ENCODE measurements around the gene NOTCH1.
"Not testable (repeated sequence)": the region's sequence is repeated elsewhere in the genome, so short reads cannot be mapped to it uniquely, and the experiment has no call there.

NOTCH1 gene

GRCh38 chr9:136578915-136579649 is 33.2 kb upstream of the NOTCH1 start:
- no peak for DNase-seq (ENCODE audit: low read depth in 3 of 3)

- no peak for DNase-seq (ENCODE audit: low read depth in 3 of 3)
These were observed 32.7 kb upstream of the NOTCH1 start for GRCh38 chr9:136578626-136578914.

- DNase-seq (ENCODE audit: low read depth in 3 of 3): no peak
These were observed 32.2 kb upstream of the NOTCH1 start for GRCh38 chr9:136577941-136578625.

- DNase-seq (ENCODE audit: low read depth in 3 of 3): no peak
These were observed 30.4 kb upstream of the NOTCH1 start for GRCh38 chr9:136576269-136576626.

- no peak for DNase-seq (ENCODE audit: low read depth in 3 of 3)
These were observed 29.9 kb upstream of the NOTCH1 start for GRCh38 chr9:136575626-136576268.

GRCh38 chr9:136574606-136575005 is 28.8 kb upstream of the NOTCH1 start:
- not testable (repeated sequence) for DNase-seq (ENCODE audit: low read depth in 3 of 3)

GRCh38 chr9:136572828-136573625 is 27.2 kb upstream of the NOTCH1 start:
- no peak for DNase-seq (ENCODE audit: low read depth in 3 of 3)

GRCh38 chr9:136572003-136572827 is 26.4 kb upstream of the NOTCH1 start:
- DNase-seq (ENCODE audit: low read depth in 3 of 3): no peak

GRCh38 chr9:136571531-136571930 is 25.7 kb upstream of the NOTCH1 start:
- no peak for DNase-seq (ENCODE audit: low read depth in 3 of 3)

GRCh38 chr9:136570916-136571315 is 25.1 kb upstream of the NOTCH1 start:
- no peak for DNase-seq (ENCODE audit: low read depth in 3 of 3)

- no peak for DNase-seq (ENCODE audit: low read depth in 3 of 3)
These were observed 24.5 kb upstream of the NOTCH1 start for GRCh38 chr9:136570191-136570845.

GRCh38 chr9:136569526-136570148 is 23.8 kb upstream of the NOTCH1 start:
- no peak for DNase-seq (ENCODE audit: low read depth in 3 of 3)

GRCh38 chr9:136568288-136569081 is 22.6 kb upstream of the NOTCH1 start:
- DNase-seq (ENCODE audit: low read depth in 3 of 3): no peak

GRCh38 chr9:136567651-136568287 is 21.9 kb upstream of the NOTCH1 start:
- DNase-seq (ENCODE audit: low read depth in 3 of 3): no peak

GRCh38 chr9:136566901-136567300 is 21.1 kb upstream of the NOTCH1 start:
- DNase-seq (ENCODE audit: low read depth in 3 of 3): no peak

GRCh38 chr9:136566553-136566895 is 20.7 kb upstream of the NOTCH1 start:
- DNase-seq (ENCODE audit: low read depth in 3 of 3): no peak

- no peak for DNase-seq (ENCODE audit: low read depth in 3 of 3)
These were observed 20.1 kb upstream of the NOTCH1 start for GRCh38 chr9:136565715-136566552.

GRCh38 chr9:136565086-136565714 is 19.4 kb upstream of the NOTCH1 start:
- DNase-seq (ENCODE audit: low read depth in 3 of 3): no peak

All from stimulated activated CD4-positive, alpha-beta T cell treated with anti-CD3 and anti-CD28 coated beads, TNF-alpha, amount 100 ng/mL, for 4 hours (primary cell).